HG03060 (cell line): Measurements from ENCODE around the gene CRYGC.

Source experiments
- ATAC-seq: cut with Tn5 transposase; IDR thresholded peaks from one replicate; pipeline ENCODE4 v1.9.1; 2021; ENCODE audit warnings: low read depth, moderate number of reproducible peaks; ENCODE audit not compliant: unreplicated experiment

CRYGC gene

GRCh38 chr2:208129744-208130711 is at the start of gene CRYGC:
Gene CRYGC, minus strand, starts transcription at chr2:208129828. Its CDS starts 36 bp downstream, at chr2:208129792.
- ATAC-seq: no peak

- no peak for ATAC-seq
These were observed 49.5 kb upstream of the CRYGC start for GRCh38 chr2:208179028-208179609.

- no peak for ATAC-seq
These were observed 46.2 kb upstream of the CRYGC start for GRCh38 chr2:208175840-208176153.

- ATAC-seq: peak; percentile 98
These were observed 45.6 kb upstream of the CRYGC start for GRCh38 chr2:208175069-208175839.

GRCh38 chr2:208174144-208174543 is 44.5 kb upstream of the CRYGC start:
- ATAC-seq: no peak

GRCh38 chr2:208172125-208172524 is 42.5 kb upstream of the CRYGC start:
- ATAC-seq: no peak

- ATAC-seq: no peak
These were observed 35.5 kb upstream of the CRYGC start for GRCh38 chr2:208164951-208165755.

- ATAC-seq: no peak
These were observed 33.9 kb upstream of the CRYGC start, which contains the start of gene CRYGA for GRCh38 chr2:208163489-208163888. Gene CRYGA, minus strand, starts transcription at chr2:208163589. Its CDS starts 33 bp downstream, at chr2:208163556.

- ATAC-seq: no peak
These were observed 26.8 kb upstream of the CRYGC start for GRCh38 chr2:208156439-208156838.

GRCh38 chr2:208153156-208153555 is 23.5 kb upstream of the CRYGC start:
- no peak for ATAC-seq

- no peak for ATAC-seq
These were observed 21.3 kb upstream of the CRYGC start for GRCh38 chr2:208150956-208151355.

- ATAC-seq: no peak
These were observed 20.5 kb upstream of the CRYGC start for GRCh38 chr2:208150094-208150493.

- ATAC-seq: no peak
These were observed 19.2 kb upstream of the CRYGC start for GRCh38 chr2:208148803-208149202.

- no peak for ATAC-seq
These were observed 18.1 kb upstream of the CRYGC start for GRCh38 chr2:208147759-208148158.

- no peak for ATAC-seq
These were observed 17.4 kb upstream of the CRYGC start for GRCh38 chr2:208147008-208147407.

- ATAC-seq: no peak
These were observed 16.4 kb upstream of the CRYGC start, which contains the start of gene CRYGB for GRCh38 chr2:208146006-208146405. Gene CRYGB, minus strand, starts transcription at chr2:208146158. Its CDS starts 38 bp downstream, at chr2:208146120.

- ATAC-seq: no peak
These were observed 13.5 kb upstream of the CRYGC start for GRCh38 chr2:208142925-208143799.

GRCh38 chr2:208142240-208142924 is 12.8 kb upstream of the CRYGC start:
- no peak for ATAC-seq

- no peak for ATAC-seq
These were observed 9.8 kb upstream of the CRYGC start for GRCh38 chr2:208139447-208139846.
